H1 (cell line): ENCODE data around the gene CTRL. TPM values are rescaled to one million over a fixed set of nuclear protein-coding genes. Genes with fewer than 3 reads are reported as not detected.

Experiments used
- BACH1 ChIP-seq: IDR thresholded peaks from 2 replicates; pipeline ENCODE4 v1.6.1; 2012; ENCODE audit warnings: low read length, improper control_type of control experiment
- BRCA1 ChIP-seq: IDR thresholded peaks from 2 replicates; pipeline ENCODE4 v1.6.1; 2012; ENCODE audit warnings: low read depth, low read length, improper control_type of control experiment
- CBX8 ChIP-seq: fragments of 300-800, 300-1000 bp; sonication (generic); IDR thresholded peaks from 2 replicates; pipeline ENCODE4 v1.7.1; 2016; ENCODE audit warnings: low read depth, low read length, borderline replicate concordance
- CREB1 ChIP-seq: IDR thresholded peaks from 2 replicates; pipeline ENCODE4 v1.6.1; 2012; ENCODE audit warnings: inconsistent platforms
- CTCF ChIP-seq, 3 experiments: IDR thresholded peaks; 1 replicate in 2 of 3; 2 replicates in 1 of 3; pipeline versions ENCODE4 v1.5.1 to v1.6.1; 2011; ENCODE audit warnings: low read length in 3 of 3, mild to moderate bottlenecking in 3 of 3, inconsistent platforms in 2 of 3, low read depth in 1 of 3, moderate library complexity in 1 of 3; ENCODE audit not compliant: insufficient read depth in 1 of 3; ENCODE audit errors: control extremely low read depth in 1 of 3
- FOSL1 ChIP-seq: IDR thresholded peaks from 2 replicates; pipeline ENCODE4 v1.6.1; 2011; ENCODE audit warnings: mild to moderate bottlenecking, low read depth, low read length, moderate library complexity; ENCODE audit not compliant: insufficient read depth
- HDAC2 ChIP-seq, 2 experiments: fragments of 300-600 bp in 1 of 2; sonication (generic) in 1 of 2; IDR thresholded peaks; 2 replicates each; pipeline ENCODE4 v1.6.1; 2011 to 2012; ENCODE audit warnings: low read depth in 2 of 2, low read length in 2 of 2, mild to moderate bottlenecking in 2 of 2, moderate library complexity in 2 of 2, borderline replicate concordance in 1 of 2, inconsistent platforms in 1 of 2
- KDM5A ChIP-seq: fragments of 200-600 bp; IDR thresholded peaks from 2 replicates; pipeline ENCODE4 v1.7.1; 2012; ENCODE audit warnings: mild to moderate bottlenecking, low read length, inconsistent platforms, mixed read lengths
- MAFK ChIP-seq: IDR thresholded peaks from 2 replicates; pipeline ENCODE4 v1.6.1; 2012; ENCODE audit warnings: low read depth, mild to moderate bottlenecking, improper control_type of control experiment, low read length
- MAX ChIP-seq: IDR thresholded peaks from 2 replicates; pipeline ENCODE4 v1.6.1; 2012; ENCODE audit warnings: inconsistent platforms
- RNF2 ChIP-seq: fragments of 200-900, 300-1000 bp; sonication (generic); IDR thresholded peaks from 2 replicates; pipeline ENCODE4 v1.7.1; 2016; ENCODE audit warnings: borderline replicate concordance, low read depth, mild to moderate bottlenecking, antibody characterized with exemption, low read length; ENCODE audit not compliant: poor library complexity, severe bottlenecking; ENCODE audit errors: missing control alignments
- SAP30 ChIP-seq: fragments of 300-600 bp; sonication (generic); IDR thresholded peaks from 2 replicates; pipeline ENCODE4 v1.7.1; 2012; ENCODE audit warnings: low read length, moderate library complexity, mild to moderate bottlenecking, inconsistent platforms; ENCODE audit not compliant: insufficient read depth, insufficient replicate concordance
- SIN3A ChIP-seq, 2 experiments: IDR thresholded peaks in 1 of 2; conservative IDR thresholded peaks in 1 of 2; 2 replicates each; pipeline ENCODE4 v1.6.1; 2011 to 2012; ENCODE audit warnings: low read length in 2 of 2, improper control_type of control experiment in 1 of 2, low read depth in 1 of 2, mild to moderate bottlenecking in 1 of 2
- SIRT6 ChIP-seq: IDR thresholded peaks from one replicate; pipeline ENCODE4 v1.7.1; 2012; ENCODE audit warnings: low read length, inconsistent platforms
- SP1 ChIP-seq: IDR thresholded peaks from 2 replicates; pipeline ENCODE4 v1.6.1; 2011; ENCODE audit warnings: low read depth, low read length
- TCF12 ChIP-seq: IDR thresholded peaks from 2 replicates; pipeline ENCODE4 v1.6.1; 2011; ENCODE audit warnings: low read depth, mild to moderate bottlenecking, low read length
- polyA plus RNA-seq, 7 experiments: library from polyadenylated mRNA; depleted of rRNA in 3 of 7; stranded (reverse) in 5 of 7; unstranded in 2 of 7; fragments of >200 nt in 5 of 7; fragments of 200-250 nt in 2 of 7; gene quantifications; 1 replicate in 5 of 7; 2 replicates in 1 of 7; 4 replicates in 1 of 7; pipeline versions ENCODE4 v1.2.1 to v1.2.3, GENCODE V29; 2011 to 2013; ENCODE audit warnings: missing spikeins in 2 of 7, mixed read lengths in 2 of 7
- total RNA-seq: library from RNA; stranded (reverse); fragmentation: NEBNext Ultra II Directional; extraction: Animal tissue kit (Norgen Biotek cat#: 25700); gene quantifications from 2 replicates; pipeline ENCODE4 v1.2.1, GENCODE V29; 2021

CTRL gene
- total and polyA plus RNA-seq, 2 of the 8 experiments (the other 6 are each of a cell fraction or from before 2014, with no cell fraction given): 1.7 to 4.2 TPM

GRCh38 chr16:67883872-67884261 lies 47.8 kb downstream of the CTRL start (continued):
- TF ChIP-seq TCF12 (peak; percentile 45; the same call in 1 of the 2 replicates), SAP30 (no peak), SP1 (no peak), FOSL1 (no peak), MAFK (no peak), MAX (no peak), BACH1 (no peak), CTCF (IDR thresholded peaks at IDR 0.05; ENCODE audit: control extremely low read depth in 1 of 3, insufficient read depth in 1 of 3, low read depth in 1 of 3, low read length in 3 of 3) (peak; percentile 87 to 94 (median 88)), CREB1 (0 out of 2 replicates have a peak, but pooled peaks have one; percentile 16), CBX8 (no peak), SIRT6 (no peak), BRCA1 (no peak), KDM5A (no peak), HDAC2 (IDR thresholded peaks at IDR 0.05; ENCODE audit: borderline replicate concordance in 1 of 2, low read depth in 2 of 2, low read length in 2 of 2) (no peak), SIN3A (conservative IDR thresholded peaks at IDR 0.05 in 1 of 2, IDR thresholded peaks at IDR 0.05 in 1 of 2; ENCODE audit: low read depth in 1 of 2, low read length in 2 of 2) (peak in 1 of 2 experiments; percentile 64; a peak in 1 of 4 replicates), RNF2 (no peak)
